HFF-Myc (cell line): ENCODE measurements around the gene TPSD1.
"Not testable (repeated sequence)": the region's sequence is repeated elsewhere in the genome, so short reads cannot be mapped to it uniquely, and the experiment has no call there.

Source experiments
- DNase-seq: peaks from one replicate; pipeline ENCODE4 v3.0.0-alpha.2; 2011; ENCODE audit warnings: low read depth; ENCODE audit errors: extremely low read depth
- H3K4me3 ChIP-seq: replicated peaks from 2 replicates; pipeline ENCODE4 v1.5.1; 2011; ENCODE audit warnings: low read depth, mild to moderate bottlenecking, control low read depth, low read length
- TF ChIP-seq, protein P1 (sequence below): IDR thresholded peaks from 2 replicates; pipeline ENCODE4 v1.5.1; 2012; ENCODE audit warnings: mild to moderate bottlenecking, low read depth, low read length, control low read depth; ENCODE audit errors: missing control alignments

Gene TPSD1

DNA sequence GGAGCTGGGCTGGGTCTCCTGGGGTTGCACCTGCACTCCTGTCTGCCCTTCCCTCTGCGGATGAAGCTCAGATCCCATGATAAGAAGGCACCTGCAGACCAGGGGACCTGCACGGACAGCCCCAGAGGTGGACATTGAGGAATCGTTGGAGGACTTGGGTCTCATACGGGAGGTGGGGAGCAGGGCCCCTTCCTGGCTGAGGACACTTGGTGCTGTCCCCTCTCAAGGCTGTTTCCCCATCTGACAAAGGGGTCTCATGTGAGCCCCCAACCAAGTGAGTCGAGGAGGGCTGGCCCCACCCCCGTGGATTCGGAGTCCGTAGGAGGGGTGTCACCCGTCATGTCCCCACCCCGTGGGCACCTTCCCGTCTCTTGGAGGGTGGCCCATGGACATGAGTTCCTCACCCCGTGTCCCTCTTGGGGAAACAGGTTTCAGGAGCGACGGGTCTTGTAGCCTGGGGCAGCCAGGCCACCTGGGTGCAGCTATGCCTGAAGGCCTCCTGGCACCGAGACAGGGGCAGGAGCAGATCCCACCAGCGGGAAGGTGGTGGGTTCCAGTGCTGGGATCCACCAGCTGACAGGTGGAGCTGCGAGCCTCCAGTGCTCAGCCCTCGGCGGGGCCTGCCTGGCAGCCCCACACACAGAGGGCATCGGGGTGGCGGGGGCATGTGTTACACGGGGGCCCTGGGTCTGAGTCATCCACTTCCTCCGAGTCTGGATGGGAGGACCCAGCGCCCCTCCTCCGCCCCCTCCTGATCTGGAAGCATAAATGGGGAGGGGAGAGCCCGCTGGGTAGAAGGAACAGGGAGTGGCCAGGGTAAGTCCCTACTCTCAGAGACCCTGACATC lies at the start of gene TPSD1:
TPSD1 (plus strand) TSS at position 794 of the 847 bp plus-strand sequence. CDS start 212 bp downstream, outside the sequence.
- DNase-seq, H3K4me3 ChIP-seq: not testable (repeated sequence)

DNA sequence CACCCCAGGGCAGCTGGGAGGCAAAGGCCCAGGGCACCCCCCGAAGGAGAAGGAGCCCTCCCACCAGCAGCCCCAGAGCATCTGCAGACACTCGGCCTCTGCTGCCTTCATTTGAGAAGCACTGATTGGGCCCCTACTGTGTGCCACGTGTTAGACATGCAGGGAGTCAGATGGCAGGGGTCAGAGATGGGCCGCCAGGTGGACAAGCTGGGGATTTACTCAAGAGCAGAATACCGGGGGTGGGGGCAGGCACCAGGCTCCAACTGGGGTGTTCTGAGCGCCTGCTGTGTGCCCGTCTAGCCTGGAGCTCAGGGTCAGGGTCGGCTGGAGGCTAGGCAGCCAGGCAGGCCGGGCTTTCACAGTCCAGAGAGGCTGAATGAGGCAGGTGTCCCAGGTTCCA lies 49.5 kb upstream of the TPSD1 start:
- DNase-seq: no peak
- TF ChIP-seq, protein P1, sequence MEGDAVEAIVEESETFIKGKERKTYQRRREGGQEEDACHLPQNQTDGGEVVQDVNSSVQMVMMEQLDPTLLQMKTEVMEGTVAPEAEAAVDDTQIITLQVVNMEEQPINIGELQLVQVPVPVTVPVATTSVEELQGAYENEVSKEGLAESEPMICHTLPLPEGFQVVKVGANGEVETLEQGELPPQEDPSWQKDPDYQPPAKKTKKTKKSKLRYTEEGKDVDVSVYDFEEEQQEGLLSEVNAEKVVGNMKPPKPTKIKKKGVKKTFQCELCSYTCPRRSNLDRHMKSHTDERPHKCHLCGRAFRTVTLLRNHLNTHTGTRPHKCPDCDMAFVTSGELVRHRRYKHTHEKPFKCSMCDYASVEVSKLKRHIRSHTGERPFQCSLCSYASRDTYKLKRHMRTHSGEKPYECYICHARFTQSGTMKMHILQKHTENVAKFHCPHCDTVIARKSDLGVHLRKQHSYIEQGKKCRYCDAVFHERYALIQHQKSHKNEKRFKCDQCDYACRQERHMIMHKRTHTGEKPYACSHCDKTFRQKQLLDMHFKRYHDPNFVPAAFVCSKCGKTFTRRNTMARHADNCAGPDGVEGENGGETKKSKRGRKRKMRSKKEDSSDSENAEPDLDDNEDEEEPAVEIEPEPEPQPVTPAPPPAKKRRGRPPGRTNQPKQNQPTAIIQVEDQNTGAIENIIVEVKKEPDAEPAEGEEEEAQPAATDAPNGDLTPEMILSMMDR: no peak
- H3K4me3 ChIP-seq: no peak overlapping the region

DNA sequence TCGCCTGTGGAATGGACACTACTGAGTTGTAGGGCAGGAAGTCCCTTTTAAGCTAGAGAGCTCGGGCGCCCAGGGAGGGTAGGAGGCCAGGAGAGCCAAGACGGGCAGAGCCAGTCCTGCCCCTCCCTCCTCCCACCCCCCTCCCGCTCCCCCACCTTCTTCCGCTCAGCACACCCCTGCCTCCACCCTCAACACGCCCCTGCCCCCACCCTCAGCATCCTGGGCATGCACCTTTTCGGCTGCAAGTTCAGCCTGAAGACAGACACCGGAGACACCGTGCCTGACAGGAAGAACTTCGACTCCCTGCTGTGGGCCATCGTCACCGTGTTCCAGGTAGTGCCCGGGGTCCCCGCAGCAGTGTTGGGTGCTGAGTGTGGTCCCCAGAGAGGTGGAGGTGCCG lies 49.1 kb upstream of the TPSD1 start:
- H3K4me3 ChIP-seq: no peak overlapping the region
- no peak for DNase-seq
- TF ChIP-seq, protein P1: no peak

DNA sequence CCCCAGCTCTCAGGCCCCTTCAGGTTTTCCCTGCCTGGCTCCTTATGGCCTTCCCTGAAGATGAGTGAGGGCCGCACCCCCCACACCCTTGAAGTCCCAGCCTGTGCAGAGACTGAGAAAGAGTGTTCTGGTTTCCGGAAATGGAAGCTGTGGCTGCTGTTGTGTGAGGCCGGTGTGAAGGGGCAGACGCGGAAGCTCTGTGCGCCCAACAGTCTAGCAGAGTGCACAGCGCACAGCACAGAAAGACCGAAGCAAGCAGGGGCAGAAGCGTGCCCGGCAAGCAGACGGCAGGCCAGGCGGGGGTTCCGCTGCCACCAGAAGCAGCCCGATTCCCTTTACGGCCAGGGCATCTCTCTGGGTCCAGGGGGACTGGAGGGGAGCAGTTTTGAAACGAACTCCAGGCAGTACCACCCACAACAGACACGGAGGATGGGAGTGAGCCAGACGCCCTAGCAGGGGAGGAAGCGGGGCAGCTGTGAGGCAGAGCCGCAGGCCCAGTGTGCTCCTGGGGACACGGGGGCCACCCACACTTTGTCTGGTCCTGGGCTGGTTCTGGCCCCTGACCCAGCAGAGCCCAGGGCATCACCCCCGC lies 47.5 kb upstream of the TPSD1 start:
- TF ChIP-seq, protein P1: no peak
- H3K4me3 ChIP-seq: no peak overlapping the region
- DNase-seq: no peak

DNA sequence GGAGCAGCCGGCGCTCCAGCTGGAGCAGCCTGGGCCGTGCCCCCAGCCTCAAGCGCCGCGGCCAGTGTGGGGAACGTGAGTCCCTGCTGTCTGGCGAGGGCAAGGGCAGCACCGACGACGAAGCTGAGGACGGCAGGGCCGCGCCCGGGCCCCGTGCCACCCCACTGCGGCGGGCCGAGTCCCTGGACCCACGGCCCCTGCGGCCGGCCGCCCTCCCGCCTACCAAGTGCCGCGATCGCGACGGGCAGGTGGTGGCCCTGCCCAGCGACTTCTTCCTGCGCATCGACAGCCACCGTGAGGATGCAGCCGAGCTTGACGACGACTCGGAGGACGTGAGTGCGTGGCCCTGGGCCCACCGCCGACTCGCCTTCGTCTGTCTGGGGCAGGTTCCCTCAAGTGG lies 46.8 kb upstream of the TPSD1 start:
- H3K4me3 ChIP-seq: no peak overlapping the region
- TF ChIP-seq, protein P1: no peak
- DNase-seq: no peak

DNA sequence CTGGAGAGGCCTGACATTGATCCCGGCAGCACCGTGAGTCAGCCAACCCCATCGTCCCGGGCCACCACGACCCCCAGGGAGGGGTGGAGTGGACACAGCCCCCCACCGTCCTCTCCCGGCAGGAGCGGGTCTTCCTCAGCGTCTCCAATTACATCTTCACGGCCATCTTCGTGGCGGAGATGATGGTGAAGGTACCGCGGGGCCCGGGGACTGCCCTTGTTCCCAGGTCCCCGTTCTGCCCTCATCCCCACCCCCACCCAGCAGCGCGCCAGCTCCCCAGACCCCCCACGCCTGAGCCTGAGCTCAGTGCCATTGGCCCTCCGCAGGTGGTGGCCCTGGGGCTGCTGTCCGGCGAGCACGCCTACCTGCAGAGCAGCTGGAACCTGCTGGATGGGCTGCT lies 45.4 kb upstream of the TPSD1 start:
- DNase-seq: no peak
- TF ChIP-seq, protein P1: no peak
- no peak overlapping the region for H3K4me3 ChIP-seq

DNA sequence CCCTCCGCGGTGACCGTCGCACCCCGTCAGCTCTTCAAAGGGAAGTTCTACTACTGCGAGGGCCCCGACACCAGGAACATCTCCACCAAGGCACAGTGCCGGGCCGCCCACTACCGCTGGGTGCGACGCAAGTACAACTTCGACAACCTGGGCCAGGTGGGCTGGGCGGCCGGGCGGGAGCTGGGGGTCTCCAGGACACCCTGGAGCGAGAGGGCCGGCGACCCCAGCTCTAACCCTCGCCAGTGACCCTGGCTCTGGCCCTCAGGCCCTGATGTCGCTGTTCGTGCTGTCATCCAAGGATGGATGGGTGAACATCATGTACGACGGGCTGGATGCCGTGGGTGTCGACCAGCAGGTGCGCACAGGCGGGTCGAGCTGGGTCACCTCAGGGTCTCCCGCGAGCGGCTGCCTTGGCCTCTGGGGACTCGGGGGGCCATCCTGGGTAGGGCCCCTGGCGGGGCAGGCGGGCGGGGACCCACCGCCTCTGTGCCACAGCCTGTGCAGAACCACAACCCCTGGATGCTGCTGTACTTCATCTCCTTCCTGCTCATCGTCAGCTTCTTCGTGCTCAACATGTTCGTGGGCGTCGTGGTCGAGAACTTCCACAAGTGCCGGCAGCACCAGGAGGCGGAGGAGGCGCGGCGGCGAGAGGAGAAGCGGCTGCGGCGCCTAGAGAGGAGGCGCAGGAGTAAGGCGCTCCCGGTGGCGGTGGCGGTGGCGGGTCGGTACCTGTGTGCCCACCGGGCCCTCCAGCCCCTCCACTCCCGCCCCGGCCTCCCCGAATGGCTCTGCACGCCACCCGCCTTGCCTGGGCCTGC lies 44.2 kb upstream of the TPSD1 start:
- TF ChIP-seq, protein P1: no peak
- DNase-seq: no peak
- H3K4me3 ChIP-seq: no peak overlapping the region
